GM18873 (cell line): Measurements from ENCODE around the gene FBXL13.

Source experiments
- ATAC-seq: cut with Tn5 transposase; IDR thresholded peaks from one replicate; pipeline ENCODE4 v1.9.1; 2021; ENCODE audit warnings: mild to moderate bottlenecking, moderate library complexity, moderate number of reproducible peaks; ENCODE audit not compliant: unreplicated experiment, low FRiP score

The FBXL13 gene

GRCh38 chr7:102944241-102944640 lies 130.4 kb downstream of the FBXL13 start:
- no peak for ATAC-seq

- no peak for ATAC-seq
Measured at GRCh38 chr7:102943423-102944169, 131.0 kb downstream of the FBXL13 start.

GRCh38 chr7:102942868-102943267 lies 131.7 kb downstream of the FBXL13 start:
- ATAC-seq = no peak

- ATAC-seq = no peak
Measured at GRCh38 chr7:102942181-102942866, 132.3 kb downstream of the FBXL13 start.

- ATAC-seq = no peak
Measured at GRCh38 chr7:102938679-102939078, 135.9 kb downstream of the FBXL13 start.

- no peak for ATAC-seq
Measured at GRCh38 chr7:102935450-102936115, 139.0 kb downstream of the FBXL13 start.

GRCh38 chr7:102934701-102935100 lies 139.9 kb downstream of the FBXL13 start:
- no peak for ATAC-seq

- ATAC-seq = no peak
Measured at GRCh38 chr7:102934239-102934638, 140.4 kb downstream of the FBXL13 start.

GRCh38 chr7:102933763-102934162 lies 140.8 kb downstream of the FBXL13 start:
- no peak for ATAC-seq

GRCh38 chr7:102931757-102932156 lies 142.8 kb downstream of the FBXL13 start:
- no peak for ATAC-seq

- ATAC-seq = no peak
Measured at GRCh38 chr7:102927312-102927933, 147.2 kb downstream of the FBXL13 start.

- ATAC-seq = no peak
Measured at GRCh38 chr7:102926783-102927140, 147.8 kb downstream of the FBXL13 start.

- ATAC-seq = no peak
Measured at GRCh38 chr7:102925976-102926782, 148.4 kb downstream of the FBXL13 start.

- no peak for ATAC-seq
Measured at GRCh38 chr7:102918845-102919244, 155.8 kb downstream of the FBXL13 start.

- no peak for ATAC-seq
Measured at GRCh38 chr7:102917436-102918353, 156.9 kb downstream of the FBXL13 start.

- ATAC-seq = no peak
Measured at GRCh38 chr7:102916881-102917280, 157.7 kb downstream of the FBXL13 start.

GRCh38 chr7:102916426-102916825 lies 158.2 kb downstream of the FBXL13 start:
- ATAC-seq = no peak

- no peak for ATAC-seq
Measured at GRCh38 chr7:102914585-102914984, 160.0 kb downstream of the FBXL13 start.

GRCh38 chr7:102913826-102914225 lies 160.8 kb downstream of the FBXL13 start:
- ATAC-seq = no peak
